ENCODE results near the gene TGM3.

GRCh38 chr20:2300002-2300401 lies 4.2 kb downstream of the TGM3 start:
- TF ChIP-seq POLR2A (IDR thresholded peaks at IDR 0.05; ENCODE audit: low read depth, low read length) (no peak), CTCF (conservative IDR thresholded peaks at IDR 0.05; ENCODE audit: low read depth, low read length) (no peak), FOS (IDR thresholded peaks at IDR 0.05; ENCODE audit: low read depth, low read length) (no peak), RCOR1 (IDR thresholded peaks at IDR 0.05; ENCODE audit: insufficient replicate concordance, low read length) (no peak), SMC3 (IDR thresholded peaks at IDR 0.05; ENCODE audit: low read depth, low read length) (no peak), MAZ (IDR thresholded peaks at IDR 0.05; ENCODE audit: borderline replicate concordance, low read depth, low read length) (no peak), USF2 (IDR thresholded peaks at IDR 0.05; ENCODE audit: low read depth, low read length) (no peak), MXI1 (IDR thresholded peaks at IDR 0.05; ENCODE audit: borderline replicate concordance, low read depth, low read length) (no peak), RFX5 (IDR thresholded peaks at IDR 0.05; ENCODE audit: low read depth, low read length) (no peak), CEBPB (IDR thresholded peaks at IDR 0.05; ENCODE audit: low read depth, low read length) (no peak), MAFK (IDR thresholded peaks at IDR 0.05; ENCODE audit: low read depth, low read length) (no peak), RAD21 (IDR thresholded peaks at IDR 0.05; ENCODE audit: low read length) (no peak)
